Large intestine (tissue), 3 donors: ENCODE data around the gene HPCA. TPM values are rescaled to one million over a fixed set of nuclear protein-coding genes. Genes with fewer than 3 reads are reported as not detected.

ENCODE experiments used
- DNase-seq, 2 donors: peaks; one replicate each; pipeline versions ENCODE4 v3.0.0 to v3.0.0-alpha.2; 2013
- H3K27ac ChIP-seq: one replicate; pipeline ENCODE4 v1.5.1; 2013; ENCODE audit warnings: low read length
- H3K27me3 ChIP-seq: 2 replicates; pipeline ENCODE4 v1.6.1; 2013; ENCODE audit warnings: low read length; ENCODE audit not compliant: control insufficient read depth, insufficient read depth
- H3K36me3 ChIP-seq: 2 replicates; pipeline ENCODE4 v1.6.1; 2013; ENCODE audit warnings: low read length; ENCODE audit not compliant: control insufficient read depth, insufficient read depth
- H3K4me1 ChIP-seq: one replicate; pipeline ENCODE4 v1.6.1; 2013; ENCODE audit warnings: low read length; ENCODE audit not compliant: control insufficient read depth, insufficient read depth
- H3K4me3 ChIP-seq: one replicate; pipeline ENCODE4 v1.5.1; 2013; ENCODE audit warnings: low read length
- H3K9me3 ChIP-seq: one replicate; pipeline ENCODE4 v1.6.1; 2013; ENCODE audit warnings: mild to moderate bottlenecking, low read depth, low read length, moderate library complexity; ENCODE audit not compliant: control insufficient read depth
- WGBS: methylation state at CpG from one replicate; pipeline ENCODE4 v1.1.5; 2013; ENCODE audit warnings: low lambda C conversion rate; ENCODE audit not compliant: insufficient coverage; 5-methylcytosine and 5-hydroxymethylcytosine counted together
- polyA plus RNA-seq: library from polyadenylated mRNA; unstranded; fragments of 120-200 nt; gene quantifications from one replicate; pipeline ENCODE4 v1.2.1, GENCODE V29; 2013

The HPCA gene
- polyA plus RNA-seq, 1 donor = 0.87 TPM

DNA sequence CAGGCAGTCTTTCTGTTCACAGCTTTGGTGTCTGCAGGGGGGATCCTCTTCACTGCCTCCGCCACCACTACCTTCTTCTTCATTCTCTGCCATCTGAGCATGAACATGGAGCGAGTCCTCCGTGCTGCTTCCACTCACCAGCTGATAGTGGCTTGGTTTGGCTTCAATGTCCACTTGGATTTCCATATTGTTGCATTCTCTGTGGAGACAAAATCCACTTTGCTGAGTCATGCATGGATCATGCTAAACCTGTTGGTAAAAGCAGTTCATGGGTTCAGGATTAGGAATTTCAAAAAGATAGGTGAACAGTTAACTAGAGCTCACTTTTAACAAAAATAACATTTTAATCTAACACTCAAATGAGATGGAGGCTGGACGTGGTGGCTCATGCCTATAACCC lies 50.8 kb downstream of the HPCA start:
- Histone ChIP-seq H3K4me1 (peaks cover 49% of the 10 kb centered on the region), H3K36me3 (peaks cover 38% of the 10 kb centered on the region), H3K9me3 (no peaks in the 10 kb centered on the region), H3K27me3 (no peaks in the 10 kb centered on the region), H3K4me3 (no peak overlapping the region), H3K27ac (peak overlapping the region; percentile 94)
- WGBS = no CpG with 5 or more reads among the region's 4 CpGs
- DNase-seq = peak in 1 of 2 donors; percentile 31

DNA sequence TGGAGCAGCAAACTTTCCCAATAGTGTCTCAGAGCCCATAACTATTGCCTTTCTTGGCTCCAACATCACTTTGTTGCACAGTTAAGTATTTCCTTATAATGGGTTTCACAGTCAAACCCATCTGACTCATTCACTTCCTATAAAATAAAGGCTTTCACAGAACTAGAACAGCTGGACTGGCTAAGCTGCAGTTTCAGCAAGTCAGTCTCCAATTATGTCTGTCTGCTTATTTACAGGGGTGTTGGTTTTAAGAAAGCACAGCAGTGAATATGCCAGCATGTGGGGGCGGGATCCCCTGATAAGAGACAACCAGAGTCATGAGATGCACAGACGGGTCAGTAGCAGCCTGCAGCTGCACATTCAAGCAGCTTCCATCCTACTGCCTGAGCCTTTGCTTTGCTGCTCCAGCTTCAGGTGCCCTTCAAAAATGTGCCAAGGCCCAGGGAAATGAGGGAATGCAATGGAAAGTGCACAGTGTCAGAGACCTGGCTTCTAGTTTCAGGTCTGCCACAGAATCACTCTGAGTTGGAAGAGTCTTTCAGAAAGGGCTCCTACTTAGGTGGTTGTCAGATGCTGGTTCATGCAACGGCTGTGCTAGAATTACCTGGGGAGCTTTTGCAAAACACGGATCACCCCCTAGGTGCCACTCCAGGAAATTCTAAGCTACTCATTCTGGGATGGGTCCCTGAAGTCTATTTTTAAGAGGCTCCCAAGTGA lies 53.5 kb downstream of the HPCA start:
- Histone ChIP-seq H3K4me3 (no peak overlapping the region), H3K27ac (peak overlapping the region; percentile 59), H3K4me1 (peaks cover 36% of the 10 kb centered on the region), H3K36me3 (peaks cover 64% of the 10 kb centered on the region), H3K9me3 (no peaks in the 10 kb centered on the region), H3K27me3 (no peaks in the 10 kb centered on the region)
- DNase-seq = peak; percentile 51 to 71
- no CpG with 5 or more reads among the region's 4 CpGs for WGBS

DNA sequence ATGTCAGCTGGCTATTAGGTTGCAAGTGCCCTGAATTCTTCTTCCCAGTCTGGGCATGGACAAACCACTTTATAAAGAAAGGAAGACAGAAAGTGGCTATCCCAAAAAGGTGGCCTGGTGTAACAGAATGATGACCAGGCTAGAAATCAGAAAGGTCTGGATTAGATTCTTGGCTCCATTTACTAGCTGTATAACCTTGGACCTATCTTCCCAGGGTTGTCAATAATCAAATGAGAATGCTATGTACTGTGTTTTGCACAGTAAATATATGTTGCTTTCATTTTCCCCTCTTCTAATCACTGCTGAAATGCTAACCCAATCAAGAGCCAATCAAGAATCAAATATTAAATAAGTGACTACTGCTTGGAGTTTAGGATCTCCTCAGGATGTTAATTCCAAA lies 57.9 kb downstream of the HPCA start:
- H3K9me3 ChIP-seq = no peaks in the 10 kb centered on the region
- H3K27me3 ChIP-seq = no peaks in the 10 kb centered on the region
- no peak overlapping the region for H3K27ac ChIP-seq
- peaks cover 45% of the 10 kb centered on the region for H3K4me1 ChIP-seq
- no peak overlapping the region for H3K4me3 ChIP-seq
- H3K36me3 ChIP-seq = peaks cover 55% of the 10 kb centered on the region
- DNase-seq = no peak

Other genes with a start within 250 kb of the HPCA start
- 39.5 TPM for gene ZBTB8OS, start 235.9 kb upstream of the HPCA start, polyA plus RNA-seq
- 159 TPM for gene RBBP4, start 235.3 kb upstream of the HPCA start, polyA plus RNA-seq
- 5.2 TPM for gene SYNC, start 183.7 kb upstream of the HPCA start, polyA plus RNA-seq
- 59.9 TPM for gene YARS1, start 69.1 kb upstream of the HPCA start, polyA plus RNA-seq
- 27.5 TPM for gene S100PBP, start 68.8 kb upstream of the HPCA start, polyA plus RNA-seq
- gene FNDC5, start 15.6 kb upstream of the HPCA start, polyA plus RNA-seq = 11.0 TPM
- 27.7 TPM for gene TMEM54, start 14.9 kb downstream of the HPCA start, polyA plus RNA-seq
- 31.3 TPM for gene RNF19B, start 78.3 kb downstream of the HPCA start, polyA plus RNA-seq
- gene AK2, start 150.4 kb downstream of the HPCA start, polyA plus RNA-seq = 192 TPM
- gene AZIN2, start 194.7 kb downstream of the HPCA start, polyA plus RNA-seq = 2.5 TPM